ENCODE results near the gene MYRIP. TPM values are rescaled to one million over a fixed set of nuclear protein-coding genes. Genes with fewer than 3 reads are reported as not detected.
A peak's percentile ranks its signal among the peaks of the same experiment; 100 is the strongest.

Gene MYRIP
- total and polyA plus RNA-seq, 4 donors = 0.98 to 11.7 (median 6.8) TPM

DNA sequence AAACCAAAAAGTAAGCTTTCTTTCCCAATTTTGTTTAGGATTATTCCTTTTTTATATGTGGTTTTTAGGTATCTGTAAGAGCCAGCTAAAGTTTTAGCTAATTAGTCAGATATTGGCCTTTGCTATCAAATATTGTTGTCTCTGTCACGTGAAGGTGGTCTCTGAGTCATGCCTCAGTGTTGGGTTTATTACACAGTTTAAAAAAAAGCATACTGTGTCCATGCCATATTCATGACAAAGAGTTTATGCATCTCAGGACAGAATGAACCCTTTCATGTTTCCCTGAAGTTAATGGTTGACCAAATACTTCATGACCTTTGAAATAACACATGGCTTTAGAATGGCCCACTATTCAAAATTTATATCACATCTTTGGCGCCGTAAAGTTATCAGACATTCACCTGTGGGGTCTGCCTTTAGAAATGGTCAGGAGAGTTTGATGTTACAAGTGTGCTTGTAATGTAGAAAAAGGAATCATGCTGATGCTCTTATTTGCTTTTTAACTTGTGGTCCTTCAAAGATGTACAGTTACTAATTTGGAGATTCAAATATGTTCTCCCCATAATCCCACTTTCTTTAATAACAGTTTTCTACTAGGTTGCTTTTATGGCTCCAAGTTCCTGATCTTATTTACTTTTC is 101.5 kb downstream of the MYRIP start:
- no peak for DNase-seq (ENCODE audit: low spot score)
- H3K27ac ChIP-seq (ENCODE audit: low read depth in 1 of 2, low read length in 2 of 2) = peak overlapping the region in 1 of 2 donors; percentile 43
- TF ChIP-seq, protein P1, sequence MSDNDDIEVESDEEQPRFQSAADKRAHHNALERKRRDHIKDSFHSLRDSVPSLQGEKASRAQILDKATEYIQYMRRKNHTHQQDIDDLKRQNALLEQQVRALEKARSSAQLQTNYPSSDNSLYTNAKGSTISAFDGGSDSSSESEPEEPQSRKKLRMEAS (IDR thresholded peaks at IDR 0.05) = peak; percentile 27
- no peak for TF ChIP-seq JUND (IDR thresholded peaks at IDR 0.05)
- H3K36me3 ChIP-seq (ENCODE audit: control insufficient read depth in 4 of 4, insufficient read depth in 3 of 4, low read depth in 1 of 4, low read length in 3 of 4) = peaks cover 0 to 3% (median 0%) of the 10 kb centered on the region in 4 donors
- peaks cover 6 to 15% (median 7%) of the 10 kb centered on the region in 4 donors for H3K4me1 ChIP-seq (ENCODE audit: control insufficient read depth in 4 of 4, insufficient read depth in 4 of 4, low read length in 3 of 4)
- 66% methylated on average over 3 of the region's 3 CpGs for WGBS
- H3K9me3 ChIP-seq (ENCODE audit: control insufficient read depth in 4 of 4, low read length in 3 of 4) = no peaks in the 10 kb centered on the region
- no peak overlapping the region for H3K9ac ChIP-seq (ENCODE audit: low read depth in 1 of 2, low read length in 2 of 2)
- H3K27me3 ChIP-seq (ENCODE audit: control insufficient read depth in 4 of 4, insufficient read depth in 4 of 4, low read length in 3 of 4) = no peaks in the 10 kb centered on the region
- H3K4me3 ChIP-seq (ENCODE audit: low read depth in 1 of 3, low read length in 3 of 3) = no peak overlapping the region

DNA sequence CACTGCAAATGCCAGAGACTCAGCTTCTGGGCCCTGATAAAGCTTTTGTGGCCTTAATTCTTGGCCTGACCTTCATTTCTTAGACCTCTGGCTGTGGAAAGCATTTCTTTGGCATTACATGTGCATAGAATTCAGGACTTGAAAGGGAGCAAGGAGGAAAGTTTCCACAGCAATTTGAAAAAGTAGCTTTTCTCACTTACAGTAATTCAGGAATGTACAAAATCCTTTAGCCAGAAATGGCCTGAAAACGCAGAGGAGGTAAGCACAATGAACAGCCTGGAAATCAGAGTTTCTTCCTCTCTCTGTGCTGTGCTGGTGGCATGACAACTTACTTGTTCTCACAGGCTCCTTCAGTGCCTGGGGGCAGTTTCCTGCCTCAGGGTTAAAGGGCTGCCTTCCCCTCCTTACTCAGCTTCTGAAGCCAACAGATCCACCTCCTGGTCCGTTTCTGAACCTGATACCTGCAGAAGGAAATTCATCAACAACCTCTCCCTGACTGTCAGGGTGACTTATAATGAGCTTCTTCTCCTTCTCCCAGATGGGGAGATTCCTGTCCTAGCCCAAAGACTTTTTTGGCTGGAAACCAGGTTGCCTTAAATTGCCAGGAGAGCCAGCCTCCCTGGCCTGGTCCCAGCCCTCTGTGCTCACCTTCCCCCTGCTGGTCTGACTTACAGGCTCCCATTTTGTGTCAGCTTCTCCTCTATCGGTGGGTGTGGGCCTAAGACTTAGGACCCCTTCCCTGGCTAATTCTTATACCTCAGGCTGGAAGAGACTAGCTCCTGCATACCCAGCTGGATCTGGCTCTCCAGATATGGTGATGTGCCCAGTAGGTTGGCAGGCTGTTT is 102.3 kb downstream of the MYRIP start:
- Histone ChIP-seq H3K9ac (ENCODE audit: low read depth in 1 of 2, low read length in 2 of 2) (no peak overlapping the region), H3K4me3 (ENCODE audit: low read depth in 1 of 3, low read length in 3 of 3) (no peak overlapping the region), H3K27me3 (ENCODE audit: control insufficient read depth in 4 of 4, insufficient read depth in 4 of 4, low read length in 3 of 4) (no peaks in the 10 kb centered on the region), H3K27ac (ENCODE audit: low read depth in 1 of 2, low read length in 2 of 2) (peak overlapping the region; percentile 7 to 42), H3K4me1 (ENCODE audit: control insufficient read depth in 4 of 4, insufficient read depth in 4 of 4, low read length in 3 of 4) (peaks cover 6 to 15% (median 7%) of the 10 kb centered on the region in 4 donors), H3K9me3 (ENCODE audit: control insufficient read depth in 4 of 4, low read length in 3 of 4) (no peaks in the 10 kb centered on the region), H3K36me3 (ENCODE audit: control insufficient read depth in 4 of 4, insufficient read depth in 3 of 4, low read depth in 1 of 4, low read length in 3 of 4) (peaks cover 0 to 2% (median 0%) of the 10 kb centered on the region in 4 donors)
- no peak for DNase-seq (ENCODE audit: low spot score)
- peak; percentile 85 for TF ChIP-seq NR2F2 (IDR thresholded peaks at IDR 0.05)
- TF ChIP-seq TAF1 (conservative IDR thresholded peaks at IDR 0.05) = no peak
- TF ChIP-seq RXRA (IDR thresholded peaks at IDR 0.05) = no peak
- TF ChIP-seq SP1 (IDR thresholded peaks at IDR 0.05) = peak; percentile 10
- TF ChIP-seq FOXA1 (IDR thresholded peaks at IDR 0.05) = peak; percentile 46
- peak; percentile 46 for TF ChIP-seq FOXA2 (IDR thresholded peaks at IDR 0.05)
- WGBS = 72% methylated on average over 3 of the region's 3 CpGs

DNA sequence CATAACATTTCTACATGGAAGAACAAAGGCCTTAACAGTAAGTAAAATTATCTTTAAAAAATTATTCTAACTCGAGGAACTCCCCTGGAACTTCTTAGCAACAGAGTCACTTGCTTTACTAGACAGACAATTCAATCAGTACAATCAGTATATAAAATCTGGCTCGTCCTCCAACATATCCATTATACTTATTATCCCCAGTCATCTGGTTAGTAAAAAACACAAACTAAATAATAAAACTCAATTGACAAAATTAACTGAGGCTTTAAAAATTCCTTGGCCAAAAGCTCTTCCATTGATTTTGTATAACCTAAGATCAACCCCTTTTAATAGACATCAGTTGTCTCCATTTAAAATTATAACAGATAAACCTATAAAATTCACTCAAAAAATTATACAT is 105.6 kb downstream of the MYRIP start:
- WGBS = 91% methylated on average over 2 of the region's 2 CpGs

More for the DNA sequence above, 105.6 kb downstream of the MYRIP start:
- DNase-seq (ENCODE audit: low spot score) = no peak
- TF ChIP-seq NR2F2 (IDR thresholded peaks at IDR 0.05) (no peak), GABPA (IDR thresholded peaks at IDR 0.05 in 1 of 2, conservative IDR thresholded peaks at IDR 0.05 in 1 of 2) (no peak), FOXA1 (IDR thresholded peaks at IDR 0.05) (no peak), RXRA (IDR thresholded peaks at IDR 0.05) (no peak), TAF1 (conservative IDR thresholded peaks at IDR 0.05) (no peak), EGR1 (IDR thresholded peaks at IDR 0.05; ENCODE audit: low read depth in 2 of 2) (no peak), JUND (IDR thresholded peaks at IDR 0.05) (no peak), HNF4A (conservative IDR thresholded peaks at IDR 0.05) (no peak), FOXA2 (IDR thresholded peaks at IDR 0.05) (no peak), SP1 (IDR thresholded peaks at IDR 0.05) (no peak), HNF4G (IDR thresholded peaks at IDR 0.05) (no peak), YY1 (IDR thresholded peaks at IDR 0.05) (no peak), RAD21 (IDR thresholded peaks at IDR 0.05) (no peak)
- TF ChIP-seq, protein P1 (IDR thresholded peaks at IDR 0.05) = no peak
- TF ChIP-seq, protein P2, sequence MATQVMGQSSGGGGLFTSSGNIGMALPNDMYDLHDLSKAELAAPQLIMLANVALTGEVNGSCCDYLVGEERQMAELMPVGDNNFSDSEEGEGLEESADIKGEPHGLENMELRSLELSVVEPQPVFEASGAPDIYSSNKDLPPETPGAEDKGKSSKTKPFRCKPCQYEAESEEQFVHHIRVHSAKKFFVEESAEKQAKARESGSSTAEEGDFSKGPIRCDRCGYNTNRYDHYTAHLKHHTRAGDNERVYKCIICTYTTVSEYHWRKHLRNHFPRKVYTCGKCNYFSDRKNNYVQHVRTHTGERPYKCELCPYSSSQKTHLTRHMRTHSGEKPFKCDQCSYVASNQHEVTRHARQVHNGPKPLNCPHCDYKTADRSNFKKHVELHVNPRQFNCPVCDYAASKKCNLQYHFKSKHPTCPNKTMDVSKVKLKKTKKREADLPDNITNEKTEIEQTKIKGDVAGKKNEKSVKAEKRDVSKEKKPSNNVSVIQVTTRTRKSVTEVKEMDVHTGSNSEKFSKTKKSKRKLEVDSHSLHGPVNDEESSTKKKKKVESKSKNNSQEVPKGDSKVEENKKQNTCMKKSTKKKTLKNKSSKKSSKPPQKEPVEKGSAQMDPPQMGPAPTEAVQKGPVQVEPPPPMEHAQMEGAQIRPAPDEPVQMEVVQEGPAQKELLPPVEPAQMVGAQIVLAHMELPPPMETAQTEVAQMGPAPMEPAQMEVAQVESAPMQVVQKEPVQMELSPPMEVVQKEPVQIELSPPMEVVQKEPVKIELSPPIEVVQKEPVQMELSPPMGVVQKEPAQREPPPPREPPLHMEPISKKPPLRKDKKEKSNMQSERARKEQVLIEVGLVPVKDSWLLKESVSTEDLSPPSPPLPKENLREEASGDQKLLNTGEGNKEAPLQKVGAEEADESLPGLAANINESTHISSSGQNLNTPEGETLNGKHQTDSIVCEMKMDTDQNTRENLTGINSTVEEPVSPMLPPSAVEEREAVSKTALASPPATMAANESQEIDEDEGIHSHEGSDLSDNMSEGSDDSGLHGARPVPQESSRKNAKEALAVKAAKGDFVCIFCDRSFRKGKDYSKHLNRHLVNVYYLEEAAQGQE (IDR thresholded peaks at IDR 0.05) = no peak
- TF ChIP-seq, protein P3, sequence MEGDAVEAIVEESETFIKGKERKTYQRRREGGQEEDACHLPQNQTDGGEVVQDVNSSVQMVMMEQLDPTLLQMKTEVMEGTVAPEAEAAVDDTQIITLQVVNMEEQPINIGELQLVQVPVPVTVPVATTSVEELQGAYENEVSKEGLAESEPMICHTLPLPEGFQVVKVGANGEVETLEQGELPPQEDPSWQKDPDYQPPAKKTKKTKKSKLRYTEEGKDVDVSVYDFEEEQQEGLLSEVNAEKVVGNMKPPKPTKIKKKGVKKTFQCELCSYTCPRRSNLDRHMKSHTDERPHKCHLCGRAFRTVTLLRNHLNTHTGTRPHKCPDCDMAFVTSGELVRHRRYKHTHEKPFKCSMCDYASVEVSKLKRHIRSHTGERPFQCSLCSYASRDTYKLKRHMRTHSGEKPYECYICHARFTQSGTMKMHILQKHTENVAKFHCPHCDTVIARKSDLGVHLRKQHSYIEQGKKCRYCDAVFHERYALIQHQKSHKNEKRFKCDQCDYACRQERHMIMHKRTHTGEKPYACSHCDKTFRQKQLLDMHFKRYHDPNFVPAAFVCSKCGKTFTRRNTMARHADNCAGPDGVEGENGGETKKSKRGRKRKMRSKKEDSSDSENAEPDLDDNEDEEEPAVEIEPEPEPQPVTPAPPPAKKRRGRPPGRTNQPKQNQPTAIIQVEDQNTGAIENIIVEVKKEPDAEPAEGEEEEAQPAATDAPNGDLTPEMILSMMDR (IDR thresholded peaks at IDR 0.05; ENCODE audit: low read depth, low read length, missing input control) = no peak
- H3K4me3 ChIP-seq (ENCODE audit: low read depth in 1 of 3, low read length in 3 of 3) = no peak overlapping the region
- H3K36me3 ChIP-seq (ENCODE audit: control insufficient read depth in 4 of 4, insufficient read depth in 3 of 4, low read depth in 1 of 4, low read length in 3 of 4) = no peaks in the 10 kb centered on the region
- H3K27ac ChIP-seq (ENCODE audit: low read depth in 1 of 2, low read length in 2 of 2) = no peak overlapping the region
- H3K27me3 ChIP-seq (ENCODE audit: control insufficient read depth in 4 of 4, insufficient read depth in 4 of 4, low read length in 3 of 4) = no peaks in the 10 kb centered on the region
- H3K4me1 ChIP-seq (ENCODE audit: control insufficient read depth in 4 of 4, insufficient read depth in 4 of 4, low read length in 3 of 4) = peaks cover 2 to 12% (median 6%) of the 10 kb centered on the region in 4 donors
- H3K9ac ChIP-seq (ENCODE audit: low read depth in 1 of 2, low read length in 2 of 2) = no peak overlapping the region
- no peaks in the 10 kb centered on the region for H3K9me3 ChIP-seq (ENCODE audit: control insufficient read depth in 4 of 4, low read length in 3 of 4)

Measured in liver (tissue), 9 donors.